K562 (cell line): Measurements from ENCODE around the gene TNFRSF13B. TPM values are rescaled to one million over a fixed set of nuclear protein-coding genes. Genes with fewer than 3 reads are reported as not detected.
"Not testable (repeated sequence)": the region's sequence is repeated elsewhere in the genome, so short reads cannot be mapped to it uniquely, and the experiment has no call there.

ENCODE experiments used
- ATAC-seq: fragments of 200-7000 bp; cut with Tn5 transposase; 3 replicates; pipeline ENCODE4 v1.9.1; 2020; ENCODE audit warnings: moderate library complexity
- BruUV-seq: library from RNA; stranded (reverse); fragments of 400-500 nt; replicated peaks from 2 replicates; lab custom pipeline; 2021; lab: Mats Ljungman, UMichigan
- CTCF ChIA-PET: fragments of 300-600 bp; formaldehyde crosslinking; extraction: SDS; loops from one replicate; lab custom pipeline; 2021; ENCODE audit warnings: low intra/inter-chr PET ratio; lab: Yijun Ruan, JAX
- POLR2A ChIA-PET: fragments of 300-600, 350-650 bp; sonication (Branson Sonifier 250); formaldehyde crosslinking; extraction: SDS; loops from one replicate; lab custom pipeline; 2021; ENCODE audit warnings: antibody characterized with exemption, inconsistent platforms; lab: Yijun Ruan, JAX
- DNase-seq, 4 experiments: peaks; one replicate each; pipeline versions ENCODE4 v3.0.0 to v3.0.0-alpha.2; 2011 to 2018; ENCODE audit warnings: low spot score in 3 of 4, mixed read lengths in 3 of 4; ENCODE audit errors: extremely low read depth in 1 of 4
- FAIRE-seq: peaks from 2 replicates; lab custom pipeline; 2011; peaks lifted over from hg19 to GRCh38; lab: Jason Lieb, UNC
- H2AFZ ChIP-seq: 2 replicates; pipeline ENCODE4 v1.6.0; 2011; ENCODE audit warnings: low read depth, low read length, control low read depth, inconsistent platforms
- H3K27ac ChIP-seq: fragments of 200-600 bp; 3 replicates; pipeline ENCODE4 v1.8.0; 2011; ENCODE audit warnings: low read depth, mild to moderate bottlenecking, control low read depth, inconsistent platforms, low read length, moderate library complexity, mixed read lengths; ENCODE audit errors: extremely low read depth
- H3K27me3 ChIP-seq, 2 experiments: fragments of 300-600 bp in 1 of 2; 2 replicates in 1 of 2; 3 replicates in 1 of 2; pipeline versions ENCODE4 v1.6.0 to v1.8.0; 2011; ENCODE audit warnings: inconsistent platforms in 2 of 2, low read length in 2 of 2, mild to moderate bottlenecking in 1 of 2, mixed read lengths in 1 of 2, moderate library complexity in 1 of 2; ENCODE audit not compliant: control insufficient read depth in 2 of 2, insufficient read depth in 2 of 2
- H3K36me3 ChIP-seq: fragments of 300-600 bp; 3 replicates; pipeline ENCODE4 v1.8.0; 2011; ENCODE audit warnings: mild to moderate bottlenecking, low read length, inconsistent platforms; ENCODE audit not compliant: control insufficient read depth, insufficient read depth
- H3K4me1 ChIP-seq, 2 experiments: fragments of 200-600 bp in 1 of 2; replicated peaks in 1 of 2; 2 replicates in 1 of 2; 3 replicates in 1 of 2; pipeline versions ENCODE4 v1.5.1 to v1.8.0; 2011; ENCODE audit warnings: inconsistent platforms in 2 of 2, low read length in 2 of 2, mild to moderate bottlenecking in 1 of 2, mixed read lengths in 1 of 2, moderate library complexity in 1 of 2; ENCODE audit not compliant: control insufficient read depth in 2 of 2, insufficient read depth in 2 of 2
- H3K4me2 ChIP-seq: 2 replicates; pipeline ENCODE4 v1.6.1; 2011; ENCODE audit warnings: low read length, control low read depth, inconsistent platforms, mixed read lengths; ENCODE audit not compliant: insufficient read depth
- H3K4me3 ChIP-seq: fragments of 200-600 bp; sonication (generic), shearing (Covaris generic); 2 replicates; pipeline ENCODE4 v1.5.1; 2016; ENCODE audit warnings: control low read depth, inconsistent platforms
- H3K79me2 ChIP-seq: fragments of 200-600 bp; 3 replicates; pipeline ENCODE4 v1.8.0; 2011; ENCODE audit warnings: low read length, inconsistent platforms; ENCODE audit not compliant: control insufficient read depth, insufficient read depth
- H3K9ac ChIP-seq, 2 experiments: 2 replicates each; pipeline versions ENCODE4 v1.6.0 to v1.6.1; 2011; ENCODE audit warnings: low read depth in 2 of 2, low read length in 2 of 2, control low read depth in 1 of 2, inconsistent platforms in 1 of 2, mild to moderate bottlenecking in 1 of 2, mixed read lengths in 1 of 2; ENCODE audit not compliant: insufficient read depth in 1 of 2
- H3K9me1 ChIP-seq: one replicate; pipeline ENCODE4 v1.6.0; 2011; ENCODE audit warnings: inconsistent platforms, mild to moderate bottlenecking, low read length, moderate library complexity; ENCODE audit not compliant: control insufficient read depth, insufficient read depth
- H3K9me3 ChIP-seq: replicated peaks from 2 replicates; pipeline ENCODE4 v1.5.1; 2011; ENCODE audit warnings: low read depth, low read length, inconsistent platforms; ENCODE audit not compliant: control insufficient read depth, insufficient read depth
- H4K20me1 ChIP-seq: replicated peaks from 2 replicates; pipeline ENCODE4 v1.6.1; 2011; ENCODE audit warnings: low read length, inconsistent platforms, mixed read lengths; ENCODE audit not compliant: control insufficient read depth, insufficient read depth
- KLF6 ChIP-seq: fragments of 250-450 bp; sonication (Bioruptor Pico); IDR thresholded peaks from 2 replicates; pipeline ENCODE4 v1.4.0; 2020; ENCODE audit warnings: mild to moderate bottlenecking, moderate library complexity, borderline replicate concordance
- MAFG ChIP-seq: fragments of 450-650 bp; conservative IDR thresholded peaks from 2 replicates; pipeline ENCODE4 v1.6.1; 2016; ENCODE audit warnings: missing genetic modification characterization, missing compliant biosample characterization
- NFXL1 ChIP-seq: fragments of 450-650 bp; formaldehyde crosslinking; IDR thresholded peaks from 2 replicates; pipeline ENCODE4 v1.4.0; 2021; ENCODE audit warnings: mild to moderate bottlenecking
- WGBS: fragments of 100-300 bp; shearing (Covaris generic); methylation state at CpG from one replicate; pipeline ENCODE4 v1.1.6; 2016; ENCODE audit warnings: low coverage, mixed read lengths; ENCODE audit not compliant: insufficient coverage; ENCODE audit errors: missing lambda C conversion rate; 5-methylcytosine and 5-hydroxymethylcytosine counted together
- in situ Hi-C: fragments of 300-500 bp; cut with MboI; formaldehyde crosslinking; loops from 4 replicates; pipeline ENCODE4 v1.15.0; 2018; ENCODE audit warnings: inconsistent platforms, mixed read lengths
- intact Hi-C: fragments of 100-400 bp; cut with micrococcal nuclease; formaldehyde crosslinking; loops from 2 replicates; pipeline ENCODE4 v1.14.2; 2022
- polyA plus RNA-seq, 8 experiments: library from polyadenylated mRNA; depleted of rRNA in 4 of 8; stranded (reverse) in 5 of 8; unstranded in 3 of 8; fragments of >200 nt; fragmentation: Nextera tagmentation in 2 of 8; fragmentation: Illumina TruSeq in 1 of 8; extraction: Ambion mirVana in 2 of 8; extraction: Trizol in 1 of 8; gene quantifications; 2 replicates each; pipeline versions ENCODE4 v1.2.1 to v1.2.3, GENCODE V29; 2011 to 2014; ENCODE audit warnings: inconsistent platforms in 1 of 8, missing spikeins in 1 of 8
- total RNA-seq, 7 experiments: library from RNA; depleted of rRNA in 6 of 7; stranded (reverse); fragments of >200 nt in 6 of 7; fragmentation: Illumina TruSeq in 2 of 7; extraction: Trizol in 2 of 7; gene quantifications; 2 replicates each; pipeline versions ENCODE4 v1.2.1 to v1.2.3, GENCODE V29; 2011 to 2021; ENCODE audit warnings: low replicate concordance in 1 of 7
- TF ChIP-seq, protein P1 (sequence below): fragments of 450-650 bp; IDR thresholded peaks from 2 replicates; pipeline ENCODE4 v1.6.1; 2016

TNFRSF13B gene
- total and polyA plus RNA-seq, 9 of the 15 experiments (the other 6 are each of a cell fraction or from before 2014, with no cell fraction given) = not detected

DNA sequence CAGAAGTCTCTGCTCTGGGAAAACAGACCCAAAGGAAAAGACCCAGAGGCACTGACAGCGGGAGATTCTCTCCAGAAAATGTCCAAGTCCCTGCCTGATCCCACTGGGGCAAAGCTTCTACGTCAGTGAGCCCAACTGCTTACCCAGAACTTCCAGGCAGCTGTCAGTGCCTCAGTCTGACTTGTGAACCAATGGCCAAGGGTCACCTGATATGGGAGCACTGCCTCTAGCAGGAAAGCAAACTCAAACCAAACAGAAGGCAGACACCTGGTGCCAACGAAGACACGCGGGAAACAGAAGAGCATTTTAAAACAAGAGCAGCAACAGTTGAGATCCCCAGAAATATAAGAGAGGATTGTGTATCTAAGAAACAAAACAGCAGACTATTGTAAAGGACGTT, 16.9 kb downstream of the TNFRSF13B start:
- H3K4me2 ChIP-seq, H2AFZ ChIP-seq, FAIRE-seq, H3K79me2 ChIP-seq, POLR2A ChIA-PET, H3K36me3 ChIP-seq, intact Hi-C loops, H3K9me3 ChIP-seq, H3K9ac ChIP-seq, in situ Hi-C loops, H3K9me1 ChIP-seq, H3K4me3 ChIP-seq, H4K20me1 ChIP-seq, H3K4me1 ChIP-seq, CTCF ChIA-PET, BruUV-seq, H3K27ac ChIP-seq, ATAC-seq, DNase-seq: not testable (repeated sequence)
- WGBS = 0% methylated on average over 4 of the region's 6 CpGs
- peaks cover 4 to 26% of the 10 kb centered on the region in 2 experiments; a peak in 4 of 5 replicates for H3K27me3 ChIP-seq

DNA sequence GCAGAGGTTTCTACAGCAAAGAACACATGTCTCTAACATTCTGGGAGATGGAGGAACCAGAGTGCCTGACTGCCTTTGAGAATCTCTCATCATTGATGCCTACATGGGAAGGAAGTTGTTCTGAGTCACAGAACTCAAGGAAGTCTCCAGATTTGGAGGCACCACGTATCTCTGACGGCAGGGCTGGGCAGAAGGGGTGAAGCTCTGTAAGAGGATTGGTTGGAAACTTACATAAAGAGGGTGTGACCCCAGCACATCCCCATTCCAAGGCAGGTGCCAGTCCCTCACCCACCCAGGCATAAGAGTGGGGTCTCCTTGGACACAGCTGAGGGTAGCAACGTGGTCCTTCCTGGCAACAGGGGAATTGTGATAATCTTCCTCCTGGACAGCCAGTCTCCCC, 17.4 kb downstream of the TNFRSF13B start:
- ATAC-seq = no peak
- POLR2A ChIA-PET = no interaction called here
- Histone ChIP-seq H3K36me3 (no peaks in the 10 kb centered on the region), H3K79me2 (no peaks in the 10 kb centered on the region), H3K4me2 (no peak overlapping the region), H3K4me1 (no peaks in the 10 kb centered on the region), H2AFZ (no peak overlapping the region), H3K9ac (no peak overlapping the region), H3K9me3 (no peaks in the 10 kb centered on the region), H3K9me1 (no peaks in the 10 kb centered on the region), H3K27ac (no peak overlapping the region), H3K27me3 (peaks cover 4 to 26% of the 10 kb centered on the region in 2 experiments; a peak in 4 of 5 replicates), H3K4me3 (no peak overlapping the region), H4K20me1 (no peaks in the 10 kb centered on the region)
- 0% methylated on average over 3 of the region's 3 CpGs for WGBS
- in situ Hi-C loops (no loop called here), intact Hi-C loops (no loop called here)
- no peak for FAIRE-seq
- no TSS peak for BruUV-seq
- no peak for DNase-seq
- CTCF ChIA-PET = no interaction called here
- TF ChIP-seq NFXL1 (no peak), MAFG (tag) (no peak), KLF6 (CRISPR knock-in tag) (no peak)
- TF ChIP-seq, protein P1, sequence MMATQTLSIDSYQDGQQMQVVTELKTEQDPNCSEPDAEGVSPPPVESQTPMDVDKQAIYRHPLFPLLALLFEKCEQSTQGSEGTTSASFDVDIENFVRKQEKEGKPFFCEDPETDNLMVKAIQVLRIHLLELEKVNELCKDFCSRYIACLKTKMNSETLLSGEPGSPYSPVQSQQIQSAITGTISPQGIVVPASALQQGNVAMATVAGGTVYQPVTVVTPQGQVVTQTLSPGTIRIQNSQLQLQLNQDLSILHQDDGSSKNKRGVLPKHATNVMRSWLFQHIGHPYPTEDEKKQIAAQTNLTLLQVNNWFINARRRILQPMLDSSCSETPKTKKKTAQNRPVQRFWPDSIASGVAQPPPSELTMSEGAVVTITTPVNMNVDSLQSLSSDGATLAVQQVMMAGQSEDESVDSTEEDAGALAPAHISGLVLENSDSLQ = no peak
